Cerebellar nuclear complex (tissue), 1 donor: ENCODE measurements around the gene PLD4.
"Not testable (repeated sequence)": the region's sequence is repeated elsewhere in the genome, so short reads cannot be mapped to it uniquely, and the experiment has no call there.

ENCODE experiments used
- DNase-seq, 2 experiments: peaks; one replicate each; lab custom pipeline; 2025; lab: John Stamatoyannopoulos, UW

The PLD4 gene

DNA sequence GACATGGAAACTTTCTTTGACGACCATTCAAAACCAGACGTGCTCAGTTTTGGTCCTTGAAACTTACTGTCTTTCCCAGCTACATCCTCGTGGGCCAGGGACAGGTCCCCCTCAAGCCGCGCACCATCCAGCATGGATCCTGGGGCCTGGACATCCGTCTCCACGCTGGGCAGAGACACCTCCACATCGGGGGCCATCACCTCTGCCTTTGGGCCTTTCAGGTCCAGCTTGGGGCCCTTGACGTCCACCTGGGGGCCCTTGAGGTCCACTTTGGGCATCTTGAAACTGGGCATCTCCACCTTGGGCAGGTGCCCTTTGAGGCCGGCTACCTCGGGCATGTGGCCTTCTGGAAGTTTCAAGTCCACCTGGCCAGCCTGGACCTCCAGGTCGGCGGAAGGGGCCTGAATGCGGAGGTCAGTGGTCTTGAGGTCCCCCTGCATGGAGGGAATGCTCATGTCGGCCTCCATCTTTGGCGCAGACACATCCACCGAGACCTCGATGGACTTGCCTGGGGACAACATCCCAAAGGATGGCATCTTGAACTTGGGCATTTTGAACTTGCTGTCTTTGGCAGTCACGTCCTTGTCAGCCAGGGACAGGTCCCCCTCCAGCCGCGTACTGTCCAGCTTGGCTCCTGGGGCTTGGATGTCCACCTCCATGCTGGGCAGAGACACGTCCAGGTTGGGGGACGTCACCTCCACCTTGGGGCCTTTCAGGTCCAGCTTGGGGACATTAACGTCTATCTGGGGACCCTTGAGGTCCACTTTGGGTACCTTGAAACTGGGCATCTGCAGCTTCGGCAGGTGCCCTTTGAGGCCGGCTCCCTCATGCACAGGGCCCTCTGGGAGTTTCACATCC is 17.1 kb downstream of the PLD4 start:
- DNase-seq: no peak

GRCh38 chr14:104942586-104942985 is 17.9 kb downstream of the PLD4 start:
- DNase-seq: no peak

- DNase-seq: not testable (repeated sequence)
Observed at GRCh38 chr14:104943216-104944015, 18.7 kb downstream of the PLD4 start.

DNA sequence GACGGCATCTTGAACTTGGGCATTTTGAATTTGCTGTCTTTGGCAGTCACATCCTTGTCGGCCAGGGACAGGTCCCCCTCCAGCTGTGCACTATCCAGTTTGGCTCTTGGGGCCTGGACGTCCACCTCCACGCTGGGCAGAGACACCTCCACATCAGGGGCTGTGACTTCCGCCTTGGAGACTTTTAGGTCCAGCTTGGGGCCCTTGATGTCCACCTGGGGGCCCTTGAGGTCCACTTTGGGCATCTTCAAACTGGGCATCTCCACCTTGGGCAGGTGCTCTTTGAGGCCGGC is 19.3 kb downstream of the PLD4 start:
- DNase-seq: not testable (repeated sequence)

DNA sequence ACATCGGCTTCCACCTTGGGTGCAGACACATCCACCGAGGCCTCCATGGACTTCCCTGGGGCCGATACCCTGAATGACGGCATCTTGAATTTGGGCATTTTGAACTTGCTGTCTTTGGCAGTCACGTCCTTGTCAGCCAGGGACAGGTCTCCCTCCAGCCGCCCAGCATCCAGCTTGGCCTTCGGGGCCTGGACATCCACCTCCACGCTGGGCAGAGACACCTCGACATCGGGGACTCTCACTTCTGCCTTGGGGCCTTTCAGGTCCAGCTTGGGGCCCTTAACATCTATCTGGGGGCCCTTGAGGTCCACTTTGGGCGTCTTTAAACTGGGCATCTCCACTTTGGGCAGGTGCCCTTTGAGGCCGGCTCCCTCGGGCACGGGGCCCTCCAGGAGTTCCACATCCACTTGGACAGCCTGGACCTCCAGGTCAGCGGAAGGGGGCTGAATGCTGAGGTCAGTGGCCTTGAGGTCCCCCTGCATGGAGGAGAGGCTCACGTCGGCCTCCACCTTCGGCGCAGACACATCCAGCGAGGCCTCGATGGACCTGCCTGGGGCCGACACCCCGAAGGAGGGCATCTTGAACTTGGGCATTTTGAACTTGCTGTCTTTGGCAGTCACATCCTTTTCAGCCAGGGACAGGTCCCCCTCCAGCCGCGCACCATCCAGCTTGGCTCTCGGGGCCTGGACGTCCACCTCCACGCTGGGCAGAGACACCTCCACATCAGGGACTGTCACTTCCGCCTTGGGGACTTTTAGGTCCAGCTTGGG is 19.9 kb downstream of the PLD4 start:
- not testable (repeated sequence) for DNase-seq

GRCh38 chr14:104945266-104945665 is 20.6 kb downstream of the PLD4 start:
- DNase-seq: not testable (repeated sequence)

GRCh38 chr14:104945986-104946965 is 21.6 kb downstream of the PLD4 start:
- not testable (repeated sequence) for DNase-seq

DNA sequence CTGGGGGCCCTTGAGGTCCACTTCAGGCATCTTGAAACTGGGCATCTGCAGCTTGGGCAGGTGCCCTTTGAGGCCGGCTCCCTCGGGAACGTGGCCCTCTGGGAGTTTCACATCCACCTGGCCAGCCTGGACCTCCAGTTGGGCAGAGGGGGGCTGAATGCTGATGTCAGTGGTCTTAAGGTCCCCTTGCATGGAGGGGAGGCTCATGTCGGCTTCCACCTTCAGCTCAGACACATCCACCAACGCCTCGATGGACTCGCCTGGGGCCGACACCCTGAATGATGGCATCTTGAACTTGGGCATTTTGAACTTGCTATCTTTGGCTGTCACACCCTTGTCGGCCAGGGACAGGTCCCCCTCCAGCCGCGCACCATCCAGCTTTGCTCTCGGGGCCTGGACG is 22.5 kb downstream of the PLD4 start:
- DNase-seq: not testable (repeated sequence)

- not testable (repeated sequence) for DNase-seq
Observed at GRCh38 chr14:104947881-104948735, 23.4 kb downstream of the PLD4 start.

- no peak for DNase-seq
Observed at GRCh38 chr14:104948736-104949031, 24.0 kb downstream of the PLD4 start.

GRCh38 chr14:104949406-104949955 is 24.8 kb downstream of the PLD4 start:
- not testable (repeated sequence) for DNase-seq

- DNase-seq: no peak
Observed at GRCh38 chr14:104950021-104950420, 25.3 kb downstream of the PLD4 start.

- DNase-seq: not testable (repeated sequence)
Observed at GRCh38 chr14:104950701-104951100, 26.0 kb downstream of the PLD4 start.

- not testable (repeated sequence) for DNase-seq
Observed at GRCh38 chr14:104951863-104952657, 27.4 kb downstream of the PLD4 start.

DNA sequence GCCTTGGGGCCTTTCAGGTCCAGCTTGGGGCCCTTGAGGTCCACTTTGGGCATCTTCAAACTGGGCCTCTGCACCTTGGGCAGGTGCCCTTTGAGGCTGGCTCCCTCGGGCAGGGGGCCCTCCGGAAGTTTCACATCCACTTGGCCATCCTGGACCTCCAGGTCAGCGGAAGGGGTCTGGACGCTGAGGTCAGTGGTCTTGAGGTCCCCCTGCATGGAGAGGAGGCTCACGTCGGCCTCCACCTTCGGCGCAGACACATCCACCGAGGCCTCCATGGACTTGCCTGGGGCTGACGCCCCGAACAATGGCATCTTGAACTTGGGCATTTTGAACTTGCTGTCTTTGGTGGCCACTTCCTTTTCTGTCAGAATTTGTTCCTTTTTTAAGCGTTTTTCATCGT is 28.4 kb downstream of the PLD4 start:
- no peak for DNase-seq

DNA sequence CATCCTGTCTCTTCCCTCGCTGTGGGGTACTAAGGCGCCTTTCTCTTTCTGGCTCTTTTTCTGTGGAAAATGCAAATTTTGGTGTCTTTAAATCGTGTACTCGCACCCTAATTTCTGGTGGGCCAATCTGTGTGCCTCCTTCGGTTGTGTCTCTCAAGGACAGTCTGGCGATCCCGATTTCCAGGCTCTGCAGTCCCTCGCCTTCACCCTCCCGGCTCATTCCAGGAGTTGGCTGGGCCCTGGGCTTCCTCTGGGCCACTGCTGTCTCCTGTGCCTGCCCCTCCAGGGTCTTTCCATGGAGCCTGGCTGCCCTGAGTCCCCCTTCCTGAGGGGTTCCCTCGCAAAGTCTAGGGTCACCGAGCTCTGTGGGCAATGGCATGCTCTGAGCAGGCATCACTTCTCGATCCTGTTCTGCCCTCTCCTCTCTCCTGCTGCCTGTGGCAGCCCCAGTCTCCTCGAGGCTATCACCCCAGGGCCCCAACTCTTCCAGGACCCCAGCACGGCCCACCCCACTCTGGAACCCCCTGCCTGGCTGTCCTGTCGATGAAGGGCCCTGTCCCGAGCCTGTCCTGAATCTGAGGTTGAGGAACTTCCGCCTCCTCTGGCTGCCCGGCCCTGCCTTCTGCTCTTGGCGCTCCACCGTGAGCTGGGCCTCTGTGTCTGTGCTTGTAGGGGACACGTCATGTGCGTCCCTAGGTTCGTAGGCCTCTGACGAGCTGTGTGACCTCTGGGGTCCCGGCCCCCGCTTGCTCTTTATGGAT is 29.4 kb downstream of the PLD4 start:
- DNase-seq: no peak

DNA sequence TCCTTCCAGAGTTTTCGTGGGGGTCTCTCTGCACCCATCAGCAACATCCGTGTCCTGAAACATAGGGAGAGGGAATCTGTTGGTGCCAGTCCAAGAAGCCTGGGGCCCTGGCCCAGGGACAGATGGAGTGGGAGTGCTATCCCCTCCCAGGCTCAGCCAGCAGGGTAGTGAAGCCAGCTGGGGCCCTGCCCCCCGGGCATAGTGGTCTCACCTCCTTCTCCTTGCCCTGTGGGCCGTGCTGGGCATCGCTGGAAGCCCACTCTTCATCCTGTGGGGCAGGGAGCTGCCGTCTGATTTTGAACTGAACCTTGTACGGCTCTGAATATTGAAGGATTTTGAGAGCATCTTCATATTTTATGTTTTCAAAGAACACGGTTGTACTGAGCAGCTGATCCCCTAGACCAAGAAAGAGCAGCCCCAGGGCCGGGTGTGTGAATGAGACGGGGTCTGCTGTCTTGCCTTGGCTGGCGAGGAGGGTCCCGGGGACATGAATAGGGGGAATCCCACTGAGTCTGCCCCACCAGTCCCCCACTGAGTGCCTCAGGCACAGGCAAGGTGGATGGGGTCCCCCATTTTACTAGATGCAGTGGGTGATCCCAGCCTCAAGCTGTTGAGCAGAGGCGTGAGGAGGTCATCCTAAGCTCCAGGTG is 30.2 kb downstream of the PLD4 start:
- DNase-seq: no peak

DNA sequence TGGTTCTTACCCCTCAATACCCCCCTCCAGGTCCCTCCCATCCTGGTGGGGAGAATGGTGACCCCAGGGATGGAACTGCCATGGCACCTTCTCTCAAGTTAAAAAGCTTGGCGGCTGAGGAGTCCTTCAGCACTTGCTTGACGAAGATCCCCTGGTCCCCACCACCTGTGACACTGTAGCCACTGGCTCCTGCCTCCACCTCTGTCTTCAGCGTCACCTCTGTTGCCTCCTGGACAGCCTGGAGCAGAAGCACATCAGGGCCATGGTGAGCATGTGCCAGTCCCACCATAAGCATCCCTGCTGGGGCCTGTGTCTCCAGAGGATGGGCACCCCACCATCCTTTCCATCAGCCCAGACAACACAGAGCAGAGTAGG is 30.7 kb downstream of the PLD4 start:
- no peak for DNase-seq
